Cardiac muscle cell (in vitro differentiated cells and primary cell): Measurements from ENCODE around the gene PPP2R2C. TPM values are rescaled to one million over a fixed set of nuclear protein-coding genes. Genes with fewer than 3 reads are reported as not detected.

Source experiments
- DNase-seq, 2 donors: peaks; one replicate each; pipeline versions ENCODE4 v3.0.0 to v3.0.0-alpha.2; 2010 to 2017; ENCODE audit warnings: low read depth in 1 of 2, low spot score in 1 of 2
- H3K27ac ChIP-seq: fragments of 200-600 bp; sonication (generic); 2 replicates; pipeline ENCODE4 v1.5.1; 2016
- H3K27me3 ChIP-seq: fragments of 200-600 bp; sonication (generic); 2 replicates; pipeline ENCODE4 v1.6.0; 2016; ENCODE audit warnings: control low read depth
- H3K36me3 ChIP-seq: fragments of 200-600 bp; sonication (generic); 2 replicates; pipeline ENCODE4 v1.5.1; 2016; ENCODE audit warnings: control low read depth
- H3K4me1 ChIP-seq: fragments of 200-600 bp; sonication (generic); 2 replicates; pipeline ENCODE4 v1.8.1; 2017; ENCODE audit warnings: low read depth, mild to moderate bottlenecking, mixed run types
- H3K4me3 ChIP-seq: fragments of 200-600 bp; sonication (generic); 2 replicates; pipeline ENCODE4 v1.5.1; 2016; ENCODE audit warnings: mild to moderate bottlenecking
- H3K9me3 ChIP-seq: fragments of 200-600 bp; sonication (generic); 2 replicates; pipeline ENCODE4 v1.5.1; 2017; ENCODE audit warnings: low read depth, mild to moderate bottlenecking, control low read depth
- CTCF ChIP-seq: IDR thresholded peaks from 2 replicates; pipeline ENCODE4 v1.5.1; 2012; ENCODE audit warnings: low read depth, mild to moderate bottlenecking, low read length
- polyA plus RNA-seq: library from polyadenylated mRNA; unstranded; fragments of >200 nt; fragmentation: Nextera tagmentation; extraction: Ambion mirVana; gene quantifications from 2 replicates; pipeline ENCODE4 v1.2.1, GENCODE V29; 2016
- total RNA-seq: library from RNA; depleted of rRNA; stranded (reverse); fragments of >200 nt; gene quantifications from 2 replicates; pipeline ENCODE4 v1.2.3, GENCODE V29; 2016

Gene PPP2R2C
- total and polyA plus RNA-seq, 2 experiments from 2014 or later: not detected

- H3K27ac ChIP-seq: no peak overlapping the region
- no peak for DNase-seq
- no peaks in the 10 kb centered on the region for H3K9me3 ChIP-seq
- peak overlapping the region; percentile 29 for H3K4me3 ChIP-seq
- TF ChIP-seq CTCF: no peak
- H3K4me1 ChIP-seq: no peaks in the 10 kb centered on the region
- peaks cover 90% of the 10 kb centered on the region for H3K27me3 ChIP-seq
- H3K36me3 ChIP-seq: no peaks in the 10 kb centered on the region
These were observed 957 bp downstream of the PPP2R2C start for GRCh38 chr4:6471307-6472007.

GRCh38 chr4:6470502-6471306, 1.7 kb downstream of the PPP2R2C start:
- peak; percentile 26 to 64 for DNase-seq

GRCh38 chr4:6469898-6470501, 2.4 kb downstream of the PPP2R2C start:
- no peaks in the 10 kb centered on the region for H3K9me3 ChIP-seq
- peak overlapping the region; percentile 29 for H3K4me3 ChIP-seq
- peaks cover 88% of the 10 kb centered on the region for H3K27me3 ChIP-seq
- no peaks in the 10 kb centered on the region for H3K4me1 ChIP-seq
- no peak overlapping the region for H3K27ac ChIP-seq
- TF ChIP-seq CTCF: no peak
- DNase-seq: no peak
- no peaks in the 10 kb centered on the region for H3K36me3 ChIP-seq

More at GRCh38 chr4:6470502-6471306, 1.7 kb downstream of the PPP2R2C start:
- Histone ChIP-seq H3K4me1 (no peaks in the 10 kb centered on the region), H3K27ac (no peak overlapping the region), H3K27me3 (peaks cover 92% of the 10 kb centered on the region), H3K36me3 (no peaks in the 10 kb centered on the region), H3K9me3 (no peaks in the 10 kb centered on the region), H3K4me3 (peak overlapping the region; percentile 29)
- TF ChIP-seq CTCF: no peak

GRCh38 chr4:6469144-6469543, 3.3 kb downstream of the PPP2R2C start:
- H3K4me1 ChIP-seq: no peaks in the 10 kb centered on the region
- no peak for DNase-seq
- TF ChIP-seq CTCF: no peak
- no peak overlapping the region for H3K4me3 ChIP-seq
- peaks cover 84% of the 10 kb centered on the region for H3K27me3 ChIP-seq
- no peak overlapping the region for H3K27ac ChIP-seq
- no peaks in the 10 kb centered on the region for H3K36me3 ChIP-seq
- no peaks in the 10 kb centered on the region for H3K9me3 ChIP-seq

GRCh38 chr4:6468376-6468775, 4.0 kb downstream of the PPP2R2C start:
- no peak for TF ChIP-seq CTCF
- Histone ChIP-seq H3K27ac (no peak overlapping the region), H3K4me1 (no peaks in the 10 kb centered on the region), H3K9me3 (no peaks in the 10 kb centered on the region), H3K4me3 (no peak overlapping the region), H3K27me3 (peaks cover 76% of the 10 kb centered on the region), H3K36me3 (no peaks in the 10 kb centered on the region)
- no peak for DNase-seq
